HepG2 (cell line): Measurements from ENCODE around the gene SLC25A22. TPM values are rescaled to one million over a fixed set of nuclear protein-coding genes. Genes with fewer than 3 reads are reported as not detected.
A peak's percentile ranks its signal among the peaks of the same experiment; 100 is the strongest.

ENCODE experiments used
- CBFB ChIP-seq: sonication (generic); formaldehyde crosslinking; IDR thresholded peaks from 2 replicates; pipeline ENCODE4 v1.4.0; 2020; ENCODE audit warnings: missing genetic modification reagents
- FOSL1 ChIP-seq: sonication (generic); formaldehyde crosslinking; IDR thresholded peaks from 2 replicates; pipeline ENCODE4 v1.9.0; 2021; ENCODE audit warnings: missing genetic modification reagents, borderline replicate concordance
- FOSL2 ChIP-seq: sonication (generic); formaldehyde crosslinking; IDR thresholded peaks from 2 replicates; pipeline ENCODE4 v1.4.0; 2020; ENCODE audit warnings: missing genetic modification reagents
- GTF3A ChIP-seq: sonication (generic); formaldehyde crosslinking; conservative IDR thresholded peaks from 2 replicates; pipeline ENCODE4 v1.4.0; 2020; ENCODE audit warnings: mild to moderate bottlenecking, missing genetic modification reagents
- HNF1A ChIP-seq, 2 experiments: sonication (generic) in 1 of 2; formaldehyde crosslinking in 1 of 2; IDR thresholded peaks; 2 replicates each; pipeline versions ENCODE4 v1.4.0 to v1.6.1; 2016 to 2020; ENCODE audit warnings: borderline replicate concordance in 1 of 2, low read depth in 1 of 2, mild to moderate bottlenecking in 1 of 2, missing genetic modification reagents in 1 of 2
- NR1H2 ChIP-seq: sonication (generic); formaldehyde crosslinking; IDR thresholded peaks from 2 replicates; pipeline ENCODE4 v1.8.1; 2022; ENCODE audit warnings: low read depth, missing genetic modification reagents, borderline replicate concordance
- NR2C2 ChIP-seq: sonication (generic); formaldehyde crosslinking; IDR thresholded peaks from 2 replicates; pipeline ENCODE4 v1.4.0; 2020; ENCODE audit warnings: missing genetic modification reagents, mild to moderate bottlenecking, moderate library complexity, borderline replicate concordance
- PHF5A ChIP-seq: IDR thresholded peaks from one replicate; pipeline ENCODE4 v1.6.1; 2018; ENCODE audit warnings: low read depth, missing genetic modification reagents; ENCODE audit not compliant: unreplicated experiment
- ZBTB25 ChIP-seq: IDR thresholded peaks from 2 replicates; pipeline ENCODE4 v1.6.1; 2018; ENCODE audit warnings: missing genetic modification reagents
- ZFP1 ChIP-seq: IDR thresholded peaks from 2 replicates; pipeline ENCODE4 v1.6.1; 2016
- ZNF101 ChIP-seq: sonication (generic); formaldehyde crosslinking; IDR thresholded peaks from 2 replicates; pipeline ENCODE4 v1.4.0; 2020; ENCODE audit warnings: mild to moderate bottlenecking, low read depth, missing genetic modification reagents, borderline replicate concordance
- ZNF501 ChIP-seq: sonication (generic); formaldehyde crosslinking; IDR thresholded peaks from 2 replicates; pipeline ENCODE4 v1.5.1; 2020; ENCODE audit warnings: mild to moderate bottlenecking, moderate library complexity, missing genetic modification reagents
- ZNF709 ChIP-seq: sonication (generic); formaldehyde crosslinking; IDR thresholded peaks from 2 replicates; pipeline ENCODE4 v1.5.0; 2020; ENCODE audit warnings: mild to moderate bottlenecking, missing genetic modification reagents
- polyA plus RNA-seq, 8 experiments: library from polyadenylated mRNA; depleted of rRNA in 3 of 8; stranded (reverse) in 7 of 8; unstranded in 1 of 8; fragments of >200 nt; fragmentation: Illumina TruSeq in 4 of 8; extraction: Trizol in 4 of 8; gene quantifications; 2 replicates each; pipeline versions ENCODE4 v1.2.1 to v1.2.3, GENCODE V29; 2011 to 2016; ENCODE audit warnings: low read depth in 4 of 8, missing spikeins in 1 of 8, mixed read lengths in 1 of 8; ENCODE audit not compliant: insufficient read depth in 1 of 8
- total RNA-seq, 5 experiments: library from RNA; depleted of rRNA; stranded (reverse); fragments of >200 nt; fragmentation: Illumina TruSeq; extraction: Trizol; gene quantifications; 2 replicates each; pipeline ENCODE4 v1.2.3, GENCODE V29; 2016; ENCODE audit warnings: low read depth in 1 of 5
- TF ChIP-seq, protein P1 (sequence below): sonication (generic); formaldehyde crosslinking; IDR thresholded peaks from 2 replicates; pipeline ENCODE4 v1.5.0; 2020; ENCODE audit warnings: mild to moderate bottlenecking, missing genetic modification reagents, borderline replicate concordance
- TF ChIP-seq, protein P2 (sequence below): sonication (generic); formaldehyde crosslinking; IDR thresholded peaks from 2 replicates; pipeline ENCODE4 v1.8.0; 2022; ENCODE audit warnings: mild to moderate bottlenecking, missing genetic modification reagents
- TF ChIP-seq, protein P3 (sequence below): sonication (generic); formaldehyde crosslinking; IDR thresholded peaks from 2 replicates; pipeline ENCODE4 v1.5.0; 2020; ENCODE audit warnings: missing genetic modification reagents

Gene SLC25A22
- total and polyA plus RNA-seq, 2 of the 13 experiments (the other 11 are each of a cell fraction or from before 2014, with no cell fraction given): 12.4 to 19.2 TPM

DNA sequence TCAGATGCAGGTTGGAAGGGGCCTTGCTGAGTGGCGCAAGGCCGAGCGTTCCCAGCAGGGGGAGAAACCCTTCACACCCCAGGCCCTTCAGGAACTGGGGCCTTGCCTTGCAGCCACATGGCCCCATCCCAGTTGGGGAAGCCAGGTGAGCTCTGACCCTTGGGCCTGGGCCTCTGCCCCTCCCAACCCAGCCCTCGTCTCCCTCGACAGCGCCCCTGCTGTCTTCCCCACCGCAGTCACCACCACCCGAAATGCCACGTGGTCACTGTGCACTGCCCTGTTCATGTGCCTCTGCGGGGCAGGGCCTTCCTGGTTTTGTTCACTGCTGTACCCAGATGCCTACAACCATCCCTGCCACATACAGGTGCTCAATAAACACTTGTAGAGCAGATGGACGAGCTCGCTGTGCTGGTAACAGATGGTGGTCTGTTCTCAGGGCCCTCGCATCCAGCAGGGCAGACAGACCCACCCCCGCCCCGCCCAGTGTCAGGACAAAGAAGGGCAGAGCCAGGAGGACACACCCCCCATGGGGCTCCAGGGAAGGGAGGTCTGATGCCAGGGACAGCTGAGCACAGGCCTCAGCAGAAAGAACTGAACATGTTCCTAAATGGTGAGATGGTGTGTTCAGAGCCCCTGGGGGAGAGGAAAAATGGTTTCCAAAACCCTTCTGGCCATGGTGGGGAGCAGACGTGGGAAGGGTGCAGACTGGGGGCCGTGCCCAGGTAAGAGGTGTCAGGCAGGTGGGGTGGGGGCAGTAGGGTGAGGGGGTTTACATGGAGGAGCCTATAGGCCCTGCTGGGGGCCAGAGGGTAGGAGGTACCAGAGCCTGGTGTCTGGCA lies 40.6 kb upstream of the SLC25A22 start (continued):
- TF ChIP-seq PHF5A (CRISPR knock-in tag) (no peak), ZFP1 (CRISPR knock-in tag) (peak; percentile 74), NR1H2 (CRISPR knock-in tag) (no peak; the same call in 1 of the 2 replicates), ZBTB25 (0 out of 2 replicates have a peak, but pooled peaks have one; percentile 30), FOSL2 (peak; percentile 48; the same call in 1 of the 2 replicates), ZNF101 (no peak), CBFB (CRISPR knock-in tag) (peak; percentile 79; the same call in 1 of the 2 replicates), GTF3A (CRISPR knock-in tag) (no peak; the same call in 1 of the 2 replicates), ZNF709 (CRISPR knock-in tag) (no peak), NR2C2 (CRISPR knock-in tag) (peak; percentile 68), ZNF501 (CRISPR knock-in tag) (no peak), HNF1A (IDR thresholded peaks at IDR 0.05; ENCODE audit: low read depth) (no peak), HNF1A (CRISPR knock-in tag; IDR thresholded peaks at IDR 0.05; ENCODE audit: borderline replicate concordance) (no peak), FOSL1 (CRISPR knock-in tag) (no peak)
- TF ChIP-seq, protein P1, sequence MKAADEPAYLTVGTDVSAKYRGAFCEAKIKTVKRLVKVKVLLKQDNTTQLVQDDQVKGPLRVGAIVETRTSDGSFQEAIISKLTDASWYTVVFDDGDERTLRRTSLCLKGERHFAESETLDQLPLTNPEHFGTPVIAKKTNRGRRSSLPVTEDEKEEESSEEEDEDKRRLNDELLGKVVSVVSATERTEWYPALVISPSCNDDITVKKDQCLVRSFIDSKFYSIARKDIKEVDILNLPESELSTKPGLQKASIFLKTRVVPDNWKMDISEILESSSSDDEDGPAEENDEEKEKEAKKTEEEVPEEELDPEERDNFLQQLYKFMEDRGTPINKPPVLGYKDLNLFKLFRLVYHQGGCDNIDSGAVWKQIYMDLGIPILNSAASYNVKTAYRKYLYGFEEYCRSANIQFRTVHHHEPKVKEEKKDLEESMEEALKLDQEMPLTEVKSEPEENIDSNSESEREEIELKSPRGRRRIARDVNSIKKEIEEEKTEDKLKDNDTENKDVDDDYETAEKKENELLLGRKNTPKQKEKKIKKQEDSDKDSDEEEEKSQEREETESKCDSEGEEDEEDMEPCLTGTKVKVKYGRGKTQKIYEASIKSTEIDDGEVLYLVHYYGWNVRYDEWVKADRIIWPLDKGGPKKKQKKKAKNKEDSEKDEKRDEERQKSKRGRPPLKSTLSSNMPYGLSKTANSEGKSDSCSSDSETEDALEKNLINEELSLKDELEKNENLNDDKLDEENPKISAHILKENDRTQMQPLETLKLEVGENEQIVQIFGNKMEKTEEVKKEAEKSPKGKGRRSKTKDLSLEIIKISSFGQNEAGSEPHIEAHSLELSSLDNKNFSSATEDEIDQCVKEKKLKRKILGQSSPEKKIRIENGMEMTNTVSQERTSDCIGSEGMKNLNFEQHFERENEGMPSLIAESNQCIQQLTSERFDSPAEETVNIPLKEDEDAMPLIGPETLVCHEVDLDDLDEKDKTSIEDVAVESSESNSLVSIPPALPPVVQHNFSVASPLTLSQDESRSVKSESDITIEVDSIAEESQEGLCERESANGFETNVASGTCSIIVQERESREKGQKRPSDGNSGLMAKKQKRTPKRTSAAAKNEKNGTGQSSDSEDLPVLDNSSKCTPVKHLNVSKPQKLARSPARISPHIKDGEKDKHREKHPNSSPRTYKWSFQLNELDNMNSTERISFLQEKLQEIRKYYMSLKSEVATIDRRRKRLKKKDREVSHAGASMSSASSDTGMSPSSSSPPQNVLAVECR (CRISPR knock-in tag): peak; percentile 86
- TF ChIP-seq, protein P2, sequence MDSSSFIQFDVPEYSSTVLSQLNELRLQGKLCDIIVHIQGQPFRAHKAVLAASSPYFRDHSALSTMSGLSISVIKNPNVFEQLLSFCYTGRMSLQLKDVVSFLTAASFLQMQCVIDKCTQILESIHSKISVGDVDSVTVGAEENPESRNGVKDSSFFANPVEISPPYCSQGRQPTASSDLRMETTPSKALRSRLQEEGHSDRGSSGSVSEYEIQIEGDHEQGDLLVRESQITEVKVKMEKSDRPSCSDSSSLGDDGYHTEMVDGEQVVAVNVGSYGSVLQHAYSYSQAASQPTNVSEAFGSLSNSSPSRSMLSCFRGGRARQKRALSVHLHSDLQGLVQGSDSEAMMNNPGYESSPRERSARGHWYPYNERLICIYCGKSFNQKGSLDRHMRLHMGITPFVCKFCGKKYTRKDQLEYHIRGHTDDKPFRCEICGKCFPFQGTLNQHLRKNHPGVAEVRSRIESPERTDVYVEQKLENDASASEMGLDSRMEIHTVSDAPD (CRISPR knock-in tag): 0 out of 2 replicates have a peak, but pooled peaks have one; percentile 69
- TF ChIP-seq, protein P3, sequence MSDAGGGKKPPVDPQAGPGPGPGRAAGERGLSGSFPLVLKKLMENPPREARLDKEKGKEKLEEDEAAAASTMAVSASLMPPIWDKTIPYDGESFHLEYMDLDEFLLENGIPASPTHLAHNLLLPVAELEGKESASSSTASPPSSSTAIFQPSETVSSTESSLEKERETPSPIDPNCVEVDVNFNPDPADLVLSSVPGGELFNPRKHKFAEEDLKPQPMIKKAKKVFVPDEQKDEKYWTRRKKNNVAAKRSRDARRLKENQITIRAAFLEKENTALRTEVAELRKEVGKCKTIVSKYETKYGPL (CRISPR knock-in tag): no peak
